GM18909 (cell line): ENCODE measurements around the gene C4orf17.
A peak's percentile ranks its signal among the peaks of the same experiment; 100 is the strongest.
"Not testable (repeated sequence)": the region's sequence is repeated elsewhere in the genome, so short reads cannot be mapped to it uniquely, and the experiment has no call there.

Source experiments
- ATAC-seq: cut with Tn5 transposase; IDR thresholded peaks from one replicate; pipeline ENCODE4 v1.9.1; 2021; ENCODE audit warnings: mild to moderate bottlenecking; ENCODE audit not compliant: unreplicated experiment, poor library complexity

Gene C4orf17

GRCh38 chr4:99510721-99511120, at the start of gene C4orf17:
Gene C4orf17, plus strand, starts transcription at chr4:99511021. Its CDS starts 2,061 bp downstream, at chr4:99513082.
- ATAC-seq = no peak

GRCh38 chr4:99461623-99462401, 49.0 kb upstream of the C4orf17 start:
- ATAC-seq = no peak

GRCh38 chr4:99462875-99463464, 47.9 kb upstream of the C4orf17 start:
- peak; percentile 92 for ATAC-seq

GRCh38 chr4:99463566-99463965, 47.3 kb upstream of the C4orf17 start:
- no peak for ATAC-seq

- ATAC-seq = no peak
Measured at GRCh38 chr4:99467887-99468286, 42.9 kb upstream of the C4orf17 start.

GRCh38 chr4:99468889-99469288, 41.9 kb upstream of the C4orf17 start:
- no peak for ATAC-seq

- ATAC-seq = no peak
Measured at GRCh38 chr4:99471349-99471748, 39.5 kb upstream of the C4orf17 start.

- ATAC-seq = no peak
Measured at GRCh38 chr4:99471896-99472295, 38.9 kb upstream of the C4orf17 start.

GRCh38 chr4:99473131-99473530, 37.7 kb upstream of the C4orf17 start:
- ATAC-seq = no peak

GRCh38 chr4:99483636-99484035, 27.2 kb upstream of the C4orf17 start:
- ATAC-seq = no peak

GRCh38 chr4:99485212-99485611, 25.6 kb upstream of the C4orf17 start:
- no peak for ATAC-seq

GRCh38 chr4:99486648-99487047, 24.2 kb upstream of the C4orf17 start:
- not testable (repeated sequence) for ATAC-seq

- ATAC-seq = no peak
Measured at GRCh38 chr4:99490286-99490685, 20.5 kb upstream of the C4orf17 start.

- no peak for ATAC-seq
Measured at GRCh38 chr4:99504804-99505502, 5.9 kb upstream of the C4orf17 start.

- no peak for ATAC-seq
Measured at GRCh38 chr4:99506781-99507180, 4.0 kb upstream of the C4orf17 start.

- ATAC-seq = no peak
Measured at GRCh38 chr4:99507349-99507748, 3.5 kb upstream of the C4orf17 start.

GRCh38 chr4:99507762-99508161, 3.1 kb upstream of the C4orf17 start:
- no peak for ATAC-seq

- ATAC-seq = no peak
Measured at GRCh38 chr4:99518601-99519295, 7.9 kb downstream of the C4orf17 start.

GRCh38 chr4:99529228-99529627, 18.4 kb downstream of the C4orf17 start:
- no peak for ATAC-seq

- ATAC-seq = no peak
Measured at GRCh38 chr4:99529956-99530355, 19.1 kb downstream of the C4orf17 start.

GRCh38 chr4:99534699-99535098, 23.9 kb downstream of the C4orf17 start:
- not testable (repeated sequence) for ATAC-seq
